ENCODE measurements around the gene SH3GL1. TPM values are rescaled to one million over a fixed set of nuclear protein-coding genes. Genes with fewer than 3 reads are reported as not detected.
A peak's percentile ranks its signal among the peaks of the same experiment; 100 is the strongest.

SH3GL1 gene
- total RNA-seq, 1 donor from 2014 or later: 50.6 TPM

GRCh38 chr19:4399812-4400134 is 574 bp downstream of the SH3GL1 start:
- DNase-seq (ENCODE audit: low read depth in 2 of 2): no peak

- DNase-seq (ENCODE audit: low read depth in 2 of 2): peak; percentile 47
These were observed 3.2 kb downstream of the SH3GL1 start for GRCh38 chr19:4396949-4397783.

GRCh38 chr19:4393947-4394590 is 6.3 kb downstream of the SH3GL1 start:
- DNase-seq (ENCODE audit: low read depth in 2 of 2): peak; percentile 47 to 61

- peak; percentile 99 to 100 for DNase-seq (ENCODE audit: low read depth in 2 of 2)
These were observed 8.5 kb downstream of the SH3GL1 start for GRCh38 chr19:4391701-4392483.

GRCh38 chr19:4391306-4391693 is 9.0 kb downstream of the SH3GL1 start:
- DNase-seq (ENCODE audit: low read depth in 2 of 2): peak in 1 of 2 donors; percentile 48

GRCh38 chr19:4390567-4391305 is 9.6 kb downstream of the SH3GL1 start:
- DNase-seq (ENCODE audit: low read depth in 2 of 2): no peak

GRCh38 chr19:4390017-4390566 is 10.3 kb downstream of the SH3GL1 start:
- DNase-seq (ENCODE audit: low read depth in 2 of 2): peak in 1 of 2 donors; percentile 93

- no peak for DNase-seq (ENCODE audit: low read depth in 2 of 2)
These were observed 10.8 kb downstream of the SH3GL1 start for GRCh38 chr19:4389511-4390016.

GRCh38 chr19:4389064-4389375 is 11.3 kb downstream of the SH3GL1 start:
- DNase-seq (ENCODE audit: low read depth in 2 of 2): no peak

- peak in 1 of 2 donors; percentile 47 for DNase-seq (ENCODE audit: low read depth in 2 of 2)
These were observed 11.8 kb downstream of the SH3GL1 start for GRCh38 chr19:4388337-4389063.

GRCh38 chr19:4386041-4386782 is 14.1 kb downstream of the SH3GL1 start:
- DNase-seq (ENCODE audit: low read depth in 2 of 2): peak in 1 of 2 donors; percentile 72

- DNase-seq (ENCODE audit: low read depth in 2 of 2): no peak
These were observed 14.9 kb downstream of the SH3GL1 start for GRCh38 chr19:4385291-4386040.

GRCh38 chr19:4380254-4380727 is 20.1 kb downstream of the SH3GL1 start:
- peak in 1 of 2 donors; percentile 48 for DNase-seq (ENCODE audit: low read depth in 2 of 2)

GRCh38 chr19:4379383-4380253 is 20.7 kb downstream of the SH3GL1 start:
- peak in 1 of 2 donors; percentile 80 for DNase-seq (ENCODE audit: low read depth in 2 of 2)

- DNase-seq (ENCODE audit: low read depth in 2 of 2): no peak
These were observed 21.5 kb downstream of the SH3GL1 start for GRCh38 chr19:4378886-4379285.

- no peak for DNase-seq (ENCODE audit: low read depth in 2 of 2)
These were observed 23.2 kb downstream of the SH3GL1 start for GRCh38 chr19:4376991-4377781.

GRCh38 chr19:4376671-4376990 is 23.7 kb downstream of the SH3GL1 start:
- no peak for DNase-seq (ENCODE audit: low read depth in 2 of 2)
